NCI-H1417 (cell line): ENCODE data around the gene SMIM38.

Experiments used
- DNase-seq, 3 experiments: peaks; one replicate each; lab custom pipeline; 2025; lab: John Stamatoyannopoulos, UW

The SMIM38 gene

DNA sequence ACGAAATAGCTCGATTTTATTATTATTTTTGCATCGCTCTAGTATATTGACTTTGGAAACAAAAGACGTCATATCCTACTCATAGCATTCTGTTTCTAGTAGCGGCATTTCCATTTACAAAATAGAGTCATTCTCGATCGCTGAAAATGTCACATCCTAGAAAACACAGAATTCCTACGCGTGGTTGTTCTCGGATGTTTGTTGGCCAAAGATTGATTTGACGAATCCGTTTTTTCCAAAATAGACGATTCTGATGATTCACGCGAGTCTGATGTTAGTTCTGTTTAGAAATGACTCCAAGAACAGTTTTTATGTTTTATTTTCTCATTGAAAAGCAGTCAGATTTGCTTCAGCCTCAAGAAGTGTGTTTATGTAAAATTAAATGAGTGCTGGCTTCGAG, 47.6 kb downstream of the SMIM38 start:
- DNase-seq: no peak

DNA sequence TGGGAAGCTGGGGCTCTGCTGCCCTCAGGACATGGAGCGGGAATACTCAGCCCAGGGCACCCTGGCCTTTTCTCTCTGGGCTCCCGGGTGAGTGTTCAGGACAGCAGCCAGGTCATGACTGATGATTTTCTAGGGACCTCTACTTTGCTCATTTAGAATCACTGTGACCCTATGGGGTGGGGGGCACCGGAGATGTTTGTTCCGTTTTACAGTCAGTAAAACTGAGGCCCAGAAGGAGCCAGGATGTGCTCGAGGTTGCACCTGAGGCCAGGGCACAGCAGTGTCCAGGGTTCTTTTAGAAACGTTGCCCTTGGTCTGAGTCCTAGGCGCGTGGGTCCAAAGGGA, 48.1 kb downstream of the SMIM38 start:
- DNase-seq: no peak

DNA sequence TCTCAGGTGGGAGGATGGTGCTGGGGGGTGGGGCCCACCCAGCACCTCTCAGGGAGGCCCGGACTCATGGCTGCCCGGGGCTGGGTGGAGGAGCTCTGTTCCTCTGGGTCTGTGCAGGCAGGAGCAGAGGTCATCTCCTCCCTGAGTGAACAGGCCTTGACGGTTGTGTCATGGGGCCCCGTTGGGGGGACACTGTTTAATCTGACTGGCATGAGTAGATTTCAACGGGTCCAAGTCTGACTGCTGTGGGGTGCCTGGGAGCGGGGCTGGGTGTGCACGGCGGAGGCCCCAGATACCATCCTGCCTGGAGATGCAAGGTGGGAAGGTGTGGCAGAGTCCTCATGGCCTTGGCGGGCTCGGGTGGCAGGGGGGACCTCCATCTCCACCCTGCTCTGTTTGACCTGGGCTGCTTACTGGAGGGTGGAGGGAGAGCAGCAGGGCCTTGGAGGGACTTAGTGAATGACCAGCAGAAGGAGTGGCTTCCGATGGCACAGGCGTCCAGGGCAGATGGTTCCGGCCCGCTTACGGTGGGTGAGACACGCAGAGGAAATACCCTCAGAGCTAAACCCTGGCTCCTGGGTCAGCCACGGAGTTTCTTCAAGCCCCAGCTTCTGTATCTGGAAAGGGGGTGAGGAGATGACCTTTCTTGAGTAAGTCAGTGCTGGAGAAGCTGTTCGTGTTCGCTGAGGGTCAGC, 48.7 kb downstream of the SMIM38 start:
- DNase-seq: no peak

DNA sequence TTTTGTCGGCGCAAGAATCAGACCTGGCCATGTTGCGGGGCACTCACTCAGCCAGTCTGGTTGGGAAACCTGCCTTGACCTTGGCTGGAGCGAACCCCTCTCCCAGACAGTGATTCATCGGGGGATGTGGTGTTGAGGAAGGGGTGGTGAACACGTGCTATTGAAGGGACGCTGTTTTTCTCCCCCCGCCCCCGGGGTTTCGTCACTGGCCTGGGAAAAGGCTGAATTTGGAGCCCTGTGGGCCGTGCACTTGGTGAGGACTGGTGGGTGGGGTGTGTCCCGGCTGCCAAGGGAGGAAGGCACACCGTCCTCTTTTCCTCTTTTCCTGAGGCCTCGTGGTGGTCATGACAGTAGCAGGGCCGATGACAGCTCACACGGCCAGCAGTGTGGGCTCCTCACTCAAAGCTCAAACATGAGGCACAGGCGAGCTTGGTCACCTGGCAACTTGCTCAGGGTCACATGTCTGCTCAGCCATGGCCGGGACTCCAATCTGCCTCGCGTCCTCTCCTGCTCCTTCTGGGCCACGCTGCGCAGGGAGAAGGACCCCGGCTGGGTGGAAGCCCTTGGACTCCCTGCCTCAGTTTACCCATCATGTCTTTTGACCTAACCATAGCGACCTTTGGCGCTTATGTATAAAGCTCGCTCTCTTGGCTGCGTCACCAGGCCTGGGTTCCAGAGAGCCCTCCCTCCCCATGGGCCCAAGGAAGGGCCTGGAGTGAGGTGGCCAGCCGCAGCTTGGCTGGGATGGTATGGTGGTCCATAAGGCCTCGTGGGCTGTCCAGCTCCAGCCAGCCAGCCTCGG, 49.4 kb downstream of the SMIM38 start:
- no peak for DNase-seq
